Caco-2 (cell line): ENCODE data around the gene TANK. TPM values are rescaled to one million over a fixed set of nuclear protein-coding genes. Genes with fewer than 3 reads are reported as not detected.

Experiments
- BruUV-seq: library from RNA; stranded (reverse); fragments of 400-500 nt; replicated peaks from 2 replicates; lab custom pipeline; 2021; lab: Mats Ljungman, UMichigan
- CTCF ChIA-PET: fragments of 300-600 bp; sonication (Branson Sonifier 250); formaldehyde crosslinking; loops from one replicate; lab custom pipeline; 2022; ENCODE audit warnings: antibody characterized with exemption; lab: Charles Lee
- POLR2A ChIA-PET: fragments of 300-600 bp; sonication (Branson Sonifier 250); formaldehyde crosslinking; loops from one replicate; lab custom pipeline; 2022; ENCODE audit warnings: antibody characterized with exemption; lab: Charles Lee
- DNase-seq, 2 experiments: peaks; one replicate each; pipeline versions ENCODE4 v3.0.0 to v3.0.0-alpha.2; 2020 to 2022
- H3K27me3 ChIP-seq: replicated peaks from 2 replicates; pipeline ENCODE4 v1.6.0; 2011; ENCODE audit warnings: low read length; ENCODE audit not compliant: control insufficient read depth, insufficient read depth
- H3K36me3 ChIP-seq: 2 replicates; pipeline ENCODE4 v1.5.1; 2011; ENCODE audit warnings: low read length; ENCODE audit not compliant: control insufficient read depth, insufficient read depth
- H3K4me1 ChIP-seq: fragments of 250-450 bp; sonication (Bioruptor Pico); 2 replicates; pipeline ENCODE4 v1.5.1; 2020; ENCODE audit warnings: mild to moderate bottlenecking
- H3K4me3 ChIP-seq: 2 replicates; pipeline ENCODE4 v1.5.1; 2011; ENCODE audit warnings: low read depth, mild to moderate bottlenecking, control low read depth, low read length
- H3K9me3 ChIP-seq: fragments of 250-450 bp; sonication (Bioruptor Pico); 2 replicates; pipeline ENCODE4 v1.5.1; 2020; ENCODE audit warnings: mild to moderate bottlenecking, moderate library complexity
- H3K27ac Mint-ChIP-seq: one replicate; pipeline ENCODE4 v1.8.0; 2022; ENCODE audit warnings: mixed read lengths; ENCODE audit not compliant: unreplicated experiment
- H3K27me3 Mint-ChIP-seq: one replicate; pipeline ENCODE4 v1.8.0; 2022; ENCODE audit warnings: mixed read lengths; ENCODE audit not compliant: insufficient read depth, unreplicated experiment
- H3K36me3 Mint-ChIP-seq: one replicate; pipeline ENCODE4 v1.8.0; 2022; ENCODE audit warnings: mild to moderate bottlenecking, mixed read lengths; ENCODE audit not compliant: insufficient read depth, unreplicated experiment
- H3K4me1 Mint-ChIP-seq: one replicate; pipeline ENCODE4 v1.8.0; 2022; ENCODE audit warnings: low read depth, mixed read lengths; ENCODE audit not compliant: unreplicated experiment
- H3K4me3 Mint-ChIP-seq: one replicate; pipeline ENCODE4 v1.8.0; 2022; ENCODE audit warnings: mild to moderate bottlenecking, moderate library complexity, mixed read lengths; ENCODE audit not compliant: unreplicated experiment
- H3K9me3 Mint-ChIP-seq: one replicate; pipeline ENCODE4 v1.8.0; 2022; ENCODE audit warnings: mixed read lengths; ENCODE audit not compliant: unreplicated experiment
- CTCF ChIP-seq, 2 experiments: fragments of 200-600 bp in 1 of 2; IDR thresholded peaks; 1 replicate in 1 of 2; 2 replicates in 1 of 2; pipeline versions ENCODE4 v1.5.1 to v1.8.0; 2011 to 2022; ENCODE audit warnings: antibody characterized with exemption in 1 of 2, control low read depth in 1 of 2, inconsistent platforms in 1 of 2, low read depth in 1 of 2, low read length in 1 of 2, mild to moderate bottlenecking in 1 of 2, moderate library complexity in 1 of 2; ENCODE audit not compliant: insufficient read depth in 1 of 2, severe bottlenecking in 1 of 2, unreplicated experiment in 1 of 2
- intact Hi-C: fragments of 100-400 bp; cut with micrococcal nuclease; formaldehyde crosslinking; loops from one replicate; pipeline ENCODE4 v1.10.0; 2022; ENCODE audit not compliant: unreplicated experiment
- total RNA-seq: library from RNA; stranded (reverse); gene quantifications from 2 replicates; pipeline ENCODE4 v1.2.3, GENCODE V29; 2022

The TANK gene
- total RNA-seq, 1 experiment from 2014 or later: 56.0 TPM

- H3K27me3 ChIP-seq: no peaks in the 10 kb centered on the region
- peaks cover 8% of the 10 kb centered on the region for H3K4me1 Mint-ChIP-seq
- no peak for TF ChIP-seq CTCF (IDR thresholded peaks at IDR 0.05; ENCODE audit: insufficient read depth in 1 of 2, low read depth in 1 of 2, low read length in 1 of 2, severe bottlenecking in 1 of 2, unreplicated experiment in 1 of 2)
- no peaks in the 10 kb centered on the region for H3K9me3 ChIP-seq
- no TSS peak for BruUV-seq
- no peaks in the 10 kb centered on the region for H3K4me1 ChIP-seq
- H3K27ac Mint-ChIP-seq: no peak overlapping the region
- H3K4me3 ChIP-seq: no peak overlapping the region
- H3K4me3 Mint-ChIP-seq: no peak overlapping the region
- H3K9me3 Mint-ChIP-seq: no peaks in the 10 kb centered on the region
- ChIA-PET CTCF (no interaction called here), POLR2A (no interaction called here)
- H3K27me3 Mint-ChIP-seq: no peaks in the 10 kb centered on the region
- DNase-seq: no peak
- H3K36me3 ChIP-seq: 0 out of 2 replicates have a peak, but pooled peaks cover 1% of the 10 kb centered on the region
- peaks cover 6% of the 10 kb centered on the region for H3K36me3 Mint-ChIP-seq
- intact Hi-C loops: no loop called here
Measured at GRCh38 chr2:161170958-161171932, 11.0 kb downstream of the TANK start.

DNA sequence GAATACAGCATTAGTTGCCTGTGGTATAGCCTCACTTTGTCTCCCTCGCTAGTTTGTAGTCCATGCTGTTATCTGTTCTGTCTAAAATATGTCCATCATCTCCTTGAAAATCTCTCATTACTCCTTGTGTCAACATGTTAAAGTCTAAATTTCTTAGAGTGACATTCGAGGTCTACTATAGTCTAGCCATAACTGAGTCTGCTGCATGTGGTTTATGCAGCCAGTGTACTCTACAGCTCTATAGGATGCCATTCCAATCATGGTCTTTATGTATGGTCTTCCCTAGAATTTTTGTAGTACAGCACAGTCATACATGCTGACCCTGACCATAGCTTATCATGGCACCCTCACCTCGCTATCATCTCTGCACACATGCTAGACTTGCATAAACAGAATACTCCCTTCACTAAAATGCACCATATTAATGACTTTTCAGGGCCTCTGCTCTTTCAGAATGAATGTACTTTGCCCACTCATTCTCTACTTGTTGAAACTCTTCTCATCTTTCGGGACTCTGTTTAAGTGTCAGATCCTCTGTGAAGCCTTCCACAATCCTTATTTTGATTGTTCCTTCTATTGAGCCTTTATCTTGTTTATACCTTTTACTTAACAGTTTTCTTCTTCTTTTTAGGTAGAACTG is 12.8 kb downstream of the TANK start:
- Histone ChIP-seq H3K4me1 (no peaks in the 10 kb centered on the region), H3K4me3 (no peak overlapping the region), H3K27me3 (no peaks in the 10 kb centered on the region), H3K9me3 (no peaks in the 10 kb centered on the region), H3K36me3 (no peaks in the 10 kb centered on the region)
- Mint-ChIP-seq H3K4me3 (no peak overlapping the region), H3K9me3 (no peaks in the 10 kb centered on the region), H3K36me3 (peaks cover 3% of the 10 kb centered on the region), H3K27me3 (no peaks in the 10 kb centered on the region), H3K4me1 (peaks cover 8% of the 10 kb centered on the region), H3K27ac (no peak overlapping the region)
- BruUV-seq: no TSS peak
- no peak for DNase-seq
- ChIA-PET POLR2A (no interaction called here), CTCF (no interaction called here)
- TF ChIP-seq CTCF (IDR thresholded peaks at IDR 0.05; ENCODE audit: insufficient read depth in 1 of 2, low read depth in 1 of 2, low read length in 1 of 2, severe bottlenecking in 1 of 2, unreplicated experiment in 1 of 2): no peak
- intact Hi-C loops: no loop called here

DNA sequence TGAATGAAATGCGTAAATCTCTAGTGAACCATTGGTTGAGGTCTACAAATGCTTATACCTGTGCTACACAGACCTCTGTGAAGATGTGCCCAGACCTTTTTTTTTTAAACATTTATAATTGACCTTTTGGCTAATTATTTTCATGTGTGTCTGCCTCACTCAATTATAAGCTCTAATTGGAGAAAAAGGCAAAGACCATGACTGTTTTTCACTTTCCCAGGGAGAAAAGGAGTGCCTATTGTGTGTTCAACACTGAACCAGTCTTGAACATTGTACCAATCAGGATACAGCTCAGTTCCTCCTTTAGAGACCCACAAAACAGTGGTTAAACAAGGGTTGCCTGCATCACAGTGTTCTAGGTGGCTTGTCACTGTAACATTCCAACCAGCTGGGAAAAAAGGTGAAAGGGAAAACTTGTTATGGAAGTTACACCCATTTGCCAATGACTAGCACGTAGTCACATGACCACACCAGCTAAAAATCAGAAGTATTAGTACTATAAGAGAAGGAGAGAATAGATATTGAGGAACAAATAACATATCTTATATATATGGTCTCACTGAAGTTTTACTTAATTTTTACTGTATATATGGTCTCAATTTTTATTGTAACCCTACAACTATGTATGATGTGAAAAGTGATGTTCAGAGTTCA is 13.4 kb downstream of the TANK start:
- POLR2A ChIA-PET: no interaction called here

More for the DNA sequence above, 13.4 kb downstream of the TANK start:
- Histone ChIP-seq H3K27me3 (no peaks in the 10 kb centered on the region), H3K36me3 (no peaks in the 10 kb centered on the region), H3K4me1 (no peaks in the 10 kb centered on the region), H3K4me3 (no peak overlapping the region), H3K9me3 (no peaks in the 10 kb centered on the region)
- DNase-seq: no peak
- intact Hi-C loops: no loop called here
- BruUV-seq: no TSS peak
- CTCF ChIA-PET: no interaction called here
- H3K4me3 Mint-ChIP-seq: no peak overlapping the region
- no peaks in the 10 kb centered on the region for H3K27me3 Mint-ChIP-seq
- peaks cover 9% of the 10 kb centered on the region for H3K36me3 Mint-ChIP-seq
- no peak for TF ChIP-seq CTCF (IDR thresholded peaks at IDR 0.05; ENCODE audit: insufficient read depth in 1 of 2, low read depth in 1 of 2, low read length in 1 of 2, severe bottlenecking in 1 of 2, unreplicated experiment in 1 of 2)
- H3K27ac Mint-ChIP-seq: no peak overlapping the region
- no peaks in the 10 kb centered on the region for H3K9me3 Mint-ChIP-seq
- peaks cover 8% of the 10 kb centered on the region for H3K4me1 Mint-ChIP-seq
